Liver (tissue), 9 donors: ENCODE data around the gene TM9SF4. TPM values are rescaled to one million over a fixed set of nuclear protein-coding genes. Genes with fewer than 3 reads are reported as not detected.

ENCODE experiments used
- DNase-seq: peaks from one replicate; pipeline ENCODE4 v3.0.0-alpha.2; 2017; ENCODE audit warnings: low spot score
- H3K27ac ChIP-seq, 2 donors: one replicate each; pipeline ENCODE4 v1.7.0; 2013; ENCODE audit warnings: inconsistent platforms in 2 of 2, low read length in 2 of 2, control low read depth in 1 of 2, low read depth in 1 of 2, mild to moderate bottlenecking in 1 of 2
- H3K27me3 ChIP-seq, 4 donors: one replicate each; pipeline versions ENCODE4 v1.6.1 to v1.7.0; 2013; ENCODE audit warnings: low read length in 3 of 4, inconsistent platforms in 1 of 4, mild to moderate bottlenecking in 1 of 4, moderate library complexity in 1 of 4; ENCODE audit not compliant: control insufficient read depth in 4 of 4, insufficient read depth in 4 of 4
- H3K36me3 ChIP-seq, 4 donors: one replicate each; pipeline versions ENCODE4 v1.6.1 to v1.7.0; 2013; ENCODE audit warnings: low read length in 3 of 4, mild to moderate bottlenecking in 3 of 4, low read depth in 1 of 4, moderate library complexity in 1 of 4; ENCODE audit not compliant: control insufficient read depth in 4 of 4, insufficient read depth in 3 of 4
- H3K4me1 ChIP-seq, 4 donors: one replicate each; pipeline versions ENCODE4 v1.6.1 to v1.7.0; 2013; ENCODE audit warnings: low read length in 3 of 4, mild to moderate bottlenecking in 3 of 4, moderate library complexity in 1 of 4; ENCODE audit not compliant: control insufficient read depth in 4 of 4, insufficient read depth in 4 of 4
- H3K4me3 ChIP-seq, 3 donors: one replicate each; pipeline versions ENCODE4 v1.6.1 to v1.7.0; 2013; ENCODE audit warnings: low read length in 3 of 3, control low read depth in 1 of 3, low read depth in 1 of 3, mild to moderate bottlenecking in 1 of 3
- H3K9ac ChIP-seq, 2 donors: one replicate each; pipeline ENCODE4 v1.7.0; 2013; ENCODE audit warnings: low read length in 2 of 2, mild to moderate bottlenecking in 2 of 2, moderate library complexity in 2 of 2, control low read depth in 1 of 2, low read depth in 1 of 2
- H3K9me3 ChIP-seq, 4 donors: one replicate each; pipeline versions ENCODE4 v1.6.1 to v1.7.0; 2013; ENCODE audit warnings: low read length in 3 of 4; ENCODE audit not compliant: control insufficient read depth in 4 of 4
- ATF3 ChIP-seq: IDR thresholded peaks from 2 replicates; pipeline ENCODE4 v1.6.1; 2016; ENCODE audit warnings: antibody characterized with exemption
- CTCF ChIP-seq: fragments of 150-350 bp; IDR thresholded peaks from 2 replicates; pipeline ENCODE4 v1.5.1; 2017; ENCODE audit warnings: improper control_type of control experiment, low read depth, low read length; ENCODE audit not compliant: missing input control
- EGR1 ChIP-seq, 2 donors: IDR thresholded peaks; 2 replicates each; pipeline ENCODE4 v1.6.1; 2016 to 2018; ENCODE audit warnings: antibody characterized with exemption in 2 of 2, low read depth in 2 of 2
- FOXA1 ChIP-seq: IDR thresholded peaks from 2 replicates; pipeline ENCODE4 v1.6.1; 2016; ENCODE audit warnings: antibody characterized with exemption
- FOXA2 ChIP-seq: IDR thresholded peaks from 2 replicates; pipeline ENCODE4 v1.6.1; 2016; ENCODE audit warnings: antibody characterized with exemption
- GABPA ChIP-seq, 2 donors: IDR thresholded peaks in 1 of 2; conservative IDR thresholded peaks in 1 of 2; 2 replicates each; pipeline ENCODE4 v1.6.1; 2016; ENCODE audit warnings: antibody characterized with exemption in 2 of 2, mild to moderate bottlenecking in 1 of 2, moderate library complexity in 1 of 2
- HNF4A ChIP-seq, 2 donors: conservative IDR thresholded peaks; 2 replicates each; pipeline ENCODE4 v1.6.1; 2016; ENCODE audit warnings: antibody characterized with exemption in 2 of 2, mild to moderate bottlenecking in 2 of 2
- HNF4G ChIP-seq: IDR thresholded peaks from 2 replicates; pipeline ENCODE4 v1.6.1; 2016; ENCODE audit warnings: antibody characterized with exemption
- JUND ChIP-seq, 2 donors: IDR thresholded peaks; 2 replicates each; pipeline ENCODE4 v1.6.1; 2016; ENCODE audit warnings: antibody characterized with exemption in 2 of 2
- MAX ChIP-seq: IDR thresholded peaks from 2 replicates; pipeline ENCODE4 v1.6.1; 2016; ENCODE audit warnings: antibody characterized with exemption
- NR2F2 ChIP-seq: IDR thresholded peaks from 2 replicates; pipeline ENCODE4 v1.6.1; 2016; ENCODE audit warnings: antibody characterized with exemption
- RAD21 ChIP-seq, 2 donors: IDR thresholded peaks; 2 replicates each; pipeline ENCODE4 v1.6.1; 2016; ENCODE audit warnings: antibody characterized with exemption in 2 of 2, mild to moderate bottlenecking in 2 of 2
- REST ChIP-seq: IDR thresholded peaks from 2 replicates; pipeline ENCODE4 v1.6.1; 2016; ENCODE audit warnings: antibody characterized with exemption, mild to moderate bottlenecking
- RXRA ChIP-seq, 2 donors: IDR thresholded peaks; 2 replicates each; pipeline ENCODE4 v1.6.1; 2017 to 2018; ENCODE audit warnings: antibody characterized with exemption in 2 of 2, mild to moderate bottlenecking in 1 of 2
- SP1 ChIP-seq: IDR thresholded peaks from 2 replicates; pipeline ENCODE4 v1.6.1; 2018; ENCODE audit warnings: antibody characterized with exemption, mild to moderate bottlenecking
- TAF1 ChIP-seq: conservative IDR thresholded peaks from 2 replicates; pipeline ENCODE4 v1.6.1; 2016; ENCODE audit warnings: antibody characterized with exemption, mild to moderate bottlenecking
- YY1 ChIP-seq: IDR thresholded peaks from 2 replicates; pipeline ENCODE4 v1.6.1; 2016; ENCODE audit warnings: antibody characterized with exemption, mild to moderate bottlenecking
- ZBTB33 ChIP-seq: IDR thresholded peaks from 2 replicates; pipeline ENCODE4 v1.6.1; 2016; ENCODE audit warnings: antibody characterized with exemption
- WGBS: extraction: QIAGEN DNeasy Blood & Tissue Kit; methylation state at CpG from one replicate; pipeline ENCODE4 v1.1.7; 2013; 5-methylcytosine and 5-hydroxymethylcytosine counted together
- polyA plus RNA-seq, 2 donors: library from polyadenylated mRNA; stranded (reverse) in 1 of 2; unstranded in 1 of 2; fragments of 200-250 nt in 1 of 2; fragments of >200 nt in 1 of 2; fragmentation: Nextera tagmentation in 1 of 2; extraction: Ambion mirVana in 1 of 2; gene quantifications; one replicate each; pipeline versions ENCODE4 v1.2.1 to v1.2.3, GENCODE V29; 2013 to 2015
- total RNA-seq, 2 donors: library from RNA; depleted of rRNA; stranded (reverse); fragments of >200 nt; gene quantifications; one replicate each; pipeline ENCODE4 v1.2.3, GENCODE V29; 2014
- donor health status: healthy.
- donor health status: healthy.
- donor health status: healthy.
- donor health status: healthy.
- donor health status: healthy.

The TM9SF4 gene
- total and polyA plus RNA-seq, 4 donors = 15.9 to 26.2 (median 22.2) TPM

GRCh38 chr20:32193996-32194395 is 84.5 kb downstream of the TM9SF4 start (continued):
- TF ChIP-seq REST (no peak), NR2F2 (no peak), RXRA (IDR thresholded peaks at IDR 0.05) (no peak), SP1 (no peak), YY1 (no peak), TAF1 (no peak)

- no peaks in the 10 kb centered on the region for H3K9me3 ChIP-seq
- H3K36me3 ChIP-seq = peaks cover 3 to 20% (median 8%) of the 10 kb centered on the region in 4 donors
- WGBS = 33% methylated on average over 7 of the region's 7 CpGs
Observed at GRCh38 chr20:32195581-32195980, 86.1 kb downstream of the TM9SF4 start.

More at GRCh38 chr20:32195581-32195980, 86.1 kb downstream of the TM9SF4 start:
- Histone ChIP-seq H3K4me3 (no peak overlapping the region), H3K27ac (peak overlapping the region; percentile 75 to 78), H3K9ac (no peak overlapping the region), H3K4me1 (peaks cover 5 to 31% (median 15%) of the 10 kb centered on the region in 4 donors), H3K27me3 (no peaks in the 10 kb centered on the region)
- no peak for DNase-seq
- TF ChIP-seq RAD21 (IDR thresholded peaks at IDR 0.05) = peak; percentile 65 to 72
- peak; percentile 87 for TF ChIP-seq REST
- peak; percentile 72 for TF ChIP-seq ATF3
- TF ChIP-seq RXRA (IDR thresholded peaks at IDR 0.05) = peak; percentile 91 to 99
- peak; percentile 44 to 89 for TF ChIP-seq EGR1 (IDR thresholded peaks at IDR 0.05; ENCODE audit: low read depth in 2 of 2)
- TF ChIP-seq TAF1 = no peak
- TF ChIP-seq GABPA (IDR thresholded peaks at IDR 0.05 in 1 of 2, conservative IDR thresholded peaks at IDR 0.05 in 1 of 2) = peak in 1 of 2 donors; percentile 58
- peak; percentile 92 to 97 for TF ChIP-seq HNF4A (conservative IDR thresholded peaks at IDR 0.05)
- TF ChIP-seq HNF4G = peak; percentile 80
- TF ChIP-seq MAX = peak; percentile 93
- TF ChIP-seq NR2F2 = peak; percentile 72
- peak in 1 of 2 donors; percentile 90 for TF ChIP-seq JUND (IDR thresholded peaks at IDR 0.05)
- TF ChIP-seq ZBTB33 = peak; percentile 89
- TF ChIP-seq YY1 = peak; percentile 91
- TF ChIP-seq CTCF = no peak
- peak; percentile 100 for TF ChIP-seq FOXA2
- peak; percentile 100 for TF ChIP-seq FOXA1
- TF ChIP-seq SP1 = peak; percentile 91
